Peyer's patch (tissue), 4 donors: ENCODE results near the gene FDX1. TPM values are rescaled to one million over a fixed set of nuclear protein-coding genes. Genes with fewer than 3 reads are reported as not detected.

Experiments
- DNase-seq, 3 donors: peaks; one replicate each; pipeline ENCODE4 v3.0.0-alpha.2; 2017 to 2019
- H3K27ac ChIP-seq, 4 donors: fragments of 200-600 bp; sonication (generic); one replicate each; pipeline ENCODE4 v1.5.1; 2016 to 2019
- H3K27me3 ChIP-seq, 2 donors: fragments of 200-600 bp; sonication (generic); one replicate each; pipeline ENCODE4 v1.5.1; 2019
- H3K36me3 ChIP-seq, 3 donors: fragments of 200-600 bp; sonication (generic); one replicate each; pipeline ENCODE4 v1.5.1; 2016 to 2019
- H3K4me1 ChIP-seq, 4 donors: fragments of 200-600 bp; sonication (generic); one replicate each; pipeline ENCODE4 v1.5.1; 2016 to 2019
- H3K4me3 ChIP-seq, 4 donors: fragments of 200-600 bp; sonication (generic); 1 replicate in 3 of 4; 2 replicates in 1 of 4; pipeline ENCODE4 v1.5.1; 2016 to 2019; ENCODE audit warnings: mild to moderate bottlenecking in 1 of 4
- H3K9me3 ChIP-seq, 4 donors: fragments of 200-600 bp; sonication (generic); one replicate each; pipeline ENCODE4 v1.5.1; 2016 to 2019; ENCODE audit warnings: mild to moderate bottlenecking in 1 of 4
- POLR2A ChIP-seq, 2 donors: fragments of 450-650 bp; IDR thresholded peaks; one replicate each; pipeline ENCODE4 v1.5.1; 2017; ENCODE audit warnings: antibody characterized with exemption in 2 of 2, mild to moderate bottlenecking in 2 of 2, moderate library complexity in 2 of 2
- total RNA-seq, 4 donors: library from RNA; depleted of rRNA; stranded (reverse); fragments of >200 nt; gene quantifications; one replicate each; pipeline ENCODE4 v1.1.0, GENCODE V29; 2016
- TF ChIP-seq, protein P1 (sequence below), 6 experiments: fragments of 450-650 bp in 4 of 6; fragments of 200-600 bp in 2 of 6; sonication (generic) in 1 of 6; IDR thresholded peaks; one replicate each; pipeline ENCODE4 v1.5.1; 2017 to 2019; ENCODE audit warnings: antibody characterized with exemption in 6 of 6, mild to moderate bottlenecking in 3 of 6, moderate library complexity in 1 of 6

The FDX1 gene
- total RNA-seq, 4 donors from 2014 or later = 14.0 to 25.0 (median 15.5) TPM

DNA sequence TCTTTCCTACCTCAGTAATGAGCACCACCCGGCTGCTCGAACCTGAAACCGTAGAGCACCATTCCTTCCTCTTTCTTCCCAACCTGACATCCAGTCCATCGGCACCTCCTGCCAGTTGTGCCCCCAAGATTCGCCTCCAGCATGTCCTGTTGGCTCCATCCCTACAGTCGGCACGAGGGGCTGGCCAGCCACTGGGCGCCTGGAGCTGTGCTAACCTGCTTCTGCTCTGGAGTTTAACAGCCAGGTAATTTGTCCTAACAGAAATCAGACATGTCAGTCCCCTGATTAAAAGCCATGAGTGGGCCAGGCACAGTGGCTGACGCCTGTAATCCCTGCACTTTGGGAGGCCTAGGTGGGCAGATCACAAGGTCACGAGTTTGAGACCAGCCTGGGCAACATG is 16.8 kb downstream of the FDX1 start:
- Histone ChIP-seq H3K4me3 (no peak overlapping the region), H3K27me3 (no peaks in the 10 kb centered on the region), H3K9me3 (no peaks in the 10 kb centered on the region), H3K4me1 (peaks cover 0 to 4% (median 2%) of the 10 kb centered on the region in 4 donors), H3K27ac (no peak overlapping the region), H3K36me3 (peaks cover 0 to 8% (median 0%) of the 10 kb centered on the region in 3 donors)
- DNase-seq = no peak
- TF ChIP-seq, protein P1, sequence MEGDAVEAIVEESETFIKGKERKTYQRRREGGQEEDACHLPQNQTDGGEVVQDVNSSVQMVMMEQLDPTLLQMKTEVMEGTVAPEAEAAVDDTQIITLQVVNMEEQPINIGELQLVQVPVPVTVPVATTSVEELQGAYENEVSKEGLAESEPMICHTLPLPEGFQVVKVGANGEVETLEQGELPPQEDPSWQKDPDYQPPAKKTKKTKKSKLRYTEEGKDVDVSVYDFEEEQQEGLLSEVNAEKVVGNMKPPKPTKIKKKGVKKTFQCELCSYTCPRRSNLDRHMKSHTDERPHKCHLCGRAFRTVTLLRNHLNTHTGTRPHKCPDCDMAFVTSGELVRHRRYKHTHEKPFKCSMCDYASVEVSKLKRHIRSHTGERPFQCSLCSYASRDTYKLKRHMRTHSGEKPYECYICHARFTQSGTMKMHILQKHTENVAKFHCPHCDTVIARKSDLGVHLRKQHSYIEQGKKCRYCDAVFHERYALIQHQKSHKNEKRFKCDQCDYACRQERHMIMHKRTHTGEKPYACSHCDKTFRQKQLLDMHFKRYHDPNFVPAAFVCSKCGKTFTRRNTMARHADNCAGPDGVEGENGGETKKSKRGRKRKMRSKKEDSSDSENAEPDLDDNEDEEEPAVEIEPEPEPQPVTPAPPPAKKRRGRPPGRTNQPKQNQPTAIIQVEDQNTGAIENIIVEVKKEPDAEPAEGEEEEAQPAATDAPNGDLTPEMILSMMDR (IDR thresholded peaks at IDR 0.05) = no peak
- TF ChIP-seq POLR2A (IDR thresholded peaks at IDR 0.05) = no peak

GRCh38 chr11:110447343-110447742 is 17.6 kb downstream of the FDX1 start:
- no peak overlapping the region for H3K4me3 ChIP-seq
- DNase-seq = no peak
- H3K27me3 ChIP-seq = no peaks in the 10 kb centered on the region
- peaks cover 0 to 10% (median 0%) of the 10 kb centered on the region in 3 donors for H3K36me3 ChIP-seq
- peaks cover 0 to 4% (median 0%) of the 10 kb centered on the region in 4 donors for H3K4me1 ChIP-seq
- no peak overlapping the region for H3K27ac ChIP-seq
- TF ChIP-seq POLR2A (IDR thresholded peaks at IDR 0.05) = no peak
- TF ChIP-seq, protein P1 (IDR thresholded peaks at IDR 0.05) = no peak
- no peaks in the 10 kb centered on the region for H3K9me3 ChIP-seq

DNA sequence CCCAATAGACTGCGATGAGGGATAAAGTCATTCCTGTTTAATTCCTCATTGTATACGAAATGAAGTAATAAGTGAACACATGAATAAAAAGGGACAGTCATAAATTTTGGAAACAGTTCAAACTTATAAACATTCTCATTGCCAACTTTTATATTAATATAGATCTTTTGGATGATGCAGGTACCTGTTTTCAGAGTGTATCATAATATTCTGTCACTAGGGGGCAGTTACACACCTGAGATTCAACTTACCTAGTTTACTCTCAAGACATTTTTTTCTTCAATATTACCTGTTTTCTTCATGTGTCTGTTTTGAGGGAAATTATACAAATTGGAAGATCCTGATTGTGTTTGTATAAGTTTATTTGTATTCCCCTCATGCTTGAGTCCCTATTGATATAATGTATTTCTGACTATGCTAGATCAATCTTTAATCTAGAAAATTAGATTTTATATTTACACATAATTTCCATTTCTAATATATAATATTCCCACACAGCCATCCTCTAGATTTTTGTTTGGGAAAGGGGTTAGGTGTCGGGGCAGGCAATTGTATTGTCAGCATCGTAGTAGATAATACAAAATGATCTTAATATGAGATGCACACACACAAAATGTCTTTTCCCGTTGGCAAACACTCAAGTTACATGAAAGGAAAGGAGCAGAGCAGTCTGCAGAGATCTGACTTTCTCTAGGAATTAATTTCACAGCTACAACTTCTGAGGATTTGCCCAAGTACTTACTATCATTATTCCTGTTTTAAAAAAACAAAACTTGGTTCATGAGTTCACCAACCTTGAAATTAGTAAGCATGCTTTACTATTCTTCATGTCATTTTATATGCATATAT is 18.4 kb downstream of the FDX1 start:
- no peak overlapping the region for H3K4me3 ChIP-seq
- peaks cover 0 to 10% (median 0%) of the 10 kb centered on the region in 3 donors for H3K36me3 ChIP-seq
- H3K9me3 ChIP-seq = no peaks in the 10 kb centered on the region
- no peak overlapping the region for H3K27ac ChIP-seq
- peaks cover 0 to 4% (median 0%) of the 10 kb centered on the region in 4 donors for H3K4me1 ChIP-seq
- TF ChIP-seq POLR2A (IDR thresholded peaks at IDR 0.05) = no peak
- TF ChIP-seq, protein P1 (IDR thresholded peaks at IDR 0.05) = peak in 5 of 6 experiments; percentile 28 to 60 (median 39)
- no peak for DNase-seq
- H3K27me3 ChIP-seq = no peaks in the 10 kb centered on the region

GRCh38 chr11:110450246-110450645 is 20.5 kb downstream of the FDX1 start:
- Histone ChIP-seq H3K27ac (no peak overlapping the region), H3K9me3 (no peaks in the 10 kb centered on the region), H3K36me3 (peaks cover 0 to 2% (median 0%) of the 10 kb centered on the region in 3 donors), H3K4me3 (no peak overlapping the region), H3K27me3 (no peaks in the 10 kb centered on the region), H3K4me1 (peaks cover 0 to 4% (median 0%) of the 10 kb centered on the region in 4 donors)
- TF ChIP-seq, protein P1 (IDR thresholded peaks at IDR 0.05) = no peak
- no peak for TF ChIP-seq POLR2A (IDR thresholded peaks at IDR 0.05)
- no peak for DNase-seq

- no peak for DNase-seq
- peaks cover 0 to 2% (median 0%) of the 10 kb centered on the region in 3 donors for H3K36me3 ChIP-seq
- peaks cover 0 to 4% (median 0%) of the 10 kb centered on the region in 4 donors for H3K4me1 ChIP-seq
- no peak overlapping the region for H3K27ac ChIP-seq
- no peak overlapping the region for H3K4me3 ChIP-seq
- no peaks in the 10 kb centered on the region for H3K9me3 ChIP-seq
- no peaks in the 10 kb centered on the region for H3K27me3 ChIP-seq
- TF ChIP-seq, protein P1 (IDR thresholded peaks at IDR 0.05) = no peak
- TF ChIP-seq POLR2A (IDR thresholded peaks at IDR 0.05) = no peak
Measured at GRCh38 chr11:110452720-110453119, 23.0 kb downstream of the FDX1 start.
